Measurements from ENCODE around the gene SETBP1. TPM values are rescaled to one million over a fixed set of nuclear protein-coding genes. Genes with fewer than 3 reads are reported as not detected.

SETBP1 gene
- total RNA-seq, 1 experiment from 2014 or later: 0.23 TPM

DNA sequence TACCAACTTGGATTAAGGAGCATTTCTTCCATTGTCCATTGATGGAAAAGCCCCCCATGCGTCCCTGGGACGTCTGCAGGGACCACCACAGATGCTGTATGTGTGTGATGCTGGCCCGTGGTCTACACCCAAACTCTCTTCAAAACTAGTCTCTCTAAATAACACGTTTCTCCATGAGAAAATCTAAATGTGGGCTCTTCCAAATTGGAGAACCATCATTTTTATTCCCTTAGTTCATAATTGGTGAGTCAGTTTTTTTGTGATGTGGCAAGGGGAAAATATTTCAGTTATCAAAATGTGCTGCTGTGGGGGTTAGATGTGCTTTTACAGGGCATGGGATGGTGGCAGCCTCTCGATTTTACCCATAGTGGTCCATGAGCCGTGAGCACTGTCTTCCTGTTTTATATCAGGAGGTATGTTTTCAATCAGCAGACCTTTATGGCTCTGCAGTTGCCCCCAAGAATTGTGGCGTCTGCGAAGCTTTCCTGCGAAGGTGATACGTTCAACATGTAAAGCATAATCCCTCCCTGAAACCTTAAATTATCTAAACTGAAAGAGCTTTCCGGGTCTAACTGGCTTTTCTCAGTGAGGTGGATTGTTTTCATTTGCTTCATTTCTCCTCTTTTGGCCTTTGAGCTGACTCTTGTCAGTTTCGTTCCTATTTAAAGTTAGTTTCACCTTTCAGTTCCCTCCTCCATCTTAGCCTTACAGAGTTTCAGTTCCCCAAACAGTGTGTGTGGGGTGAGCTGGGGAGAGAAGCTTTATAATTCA lies 78.4 kb downstream of the SETBP1 start:
- in situ Hi-C loops (cut with HindIII; ENCODE audit: low pct_unique_long_range_greater_than_20kb, low sequenced_read_pairs): no loop called here
- Histone ChIP-seq H3K27ac (ENCODE audit: low read length) (no peak overlapping the region), H3K4me1 (ENCODE audit: control insufficient read depth, insufficient read depth, low read length) (no peaks in the 10 kb centered on the region), H3K36me3 (ENCODE audit: control insufficient read depth, insufficient read depth, low read length) (no peaks in the 10 kb centered on the region), H3K27me3 (ENCODE audit: control insufficient read depth, insufficient read depth, low read length) (no peaks in the 10 kb centered on the region), H3K4me3 (ENCODE audit: low read depth in 2 of 2, low read length in 2 of 2) (no peak overlapping the region), H3K9me3 (ENCODE audit: control insufficient read depth, insufficient read depth, low read depth, low read length) (no peaks in the 10 kb centered on the region)
- ChIA-PET CTCF (no interaction called here), POLR2A (no interaction called here)
- DNase-seq (ENCODE audit: low read depth, low spot score) (no peak), ATAC-seq (no peak)
- TF ChIP-seq SIN3A (IDR thresholded peaks at IDR 0.05; ENCODE audit: borderline replicate concordance, insufficient read depth, low read depth, low read length) (no peak), TCF7L2 (IDR thresholded peaks at IDR 0.05; ENCODE audit: low read depth, low read length) (no peak), POLR2AphosphoS5 (IDR thresholded peaks at IDR 0.05; ENCODE audit: low read depth, low read length) (no peak)
- TF ChIP-seq, protein P1, sequence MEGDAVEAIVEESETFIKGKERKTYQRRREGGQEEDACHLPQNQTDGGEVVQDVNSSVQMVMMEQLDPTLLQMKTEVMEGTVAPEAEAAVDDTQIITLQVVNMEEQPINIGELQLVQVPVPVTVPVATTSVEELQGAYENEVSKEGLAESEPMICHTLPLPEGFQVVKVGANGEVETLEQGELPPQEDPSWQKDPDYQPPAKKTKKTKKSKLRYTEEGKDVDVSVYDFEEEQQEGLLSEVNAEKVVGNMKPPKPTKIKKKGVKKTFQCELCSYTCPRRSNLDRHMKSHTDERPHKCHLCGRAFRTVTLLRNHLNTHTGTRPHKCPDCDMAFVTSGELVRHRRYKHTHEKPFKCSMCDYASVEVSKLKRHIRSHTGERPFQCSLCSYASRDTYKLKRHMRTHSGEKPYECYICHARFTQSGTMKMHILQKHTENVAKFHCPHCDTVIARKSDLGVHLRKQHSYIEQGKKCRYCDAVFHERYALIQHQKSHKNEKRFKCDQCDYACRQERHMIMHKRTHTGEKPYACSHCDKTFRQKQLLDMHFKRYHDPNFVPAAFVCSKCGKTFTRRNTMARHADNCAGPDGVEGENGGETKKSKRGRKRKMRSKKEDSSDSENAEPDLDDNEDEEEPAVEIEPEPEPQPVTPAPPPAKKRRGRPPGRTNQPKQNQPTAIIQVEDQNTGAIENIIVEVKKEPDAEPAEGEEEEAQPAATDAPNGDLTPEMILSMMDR (IDR thresholded peaks at IDR 0.05): no peak
- TF ChIP-seq, protein P2, sequence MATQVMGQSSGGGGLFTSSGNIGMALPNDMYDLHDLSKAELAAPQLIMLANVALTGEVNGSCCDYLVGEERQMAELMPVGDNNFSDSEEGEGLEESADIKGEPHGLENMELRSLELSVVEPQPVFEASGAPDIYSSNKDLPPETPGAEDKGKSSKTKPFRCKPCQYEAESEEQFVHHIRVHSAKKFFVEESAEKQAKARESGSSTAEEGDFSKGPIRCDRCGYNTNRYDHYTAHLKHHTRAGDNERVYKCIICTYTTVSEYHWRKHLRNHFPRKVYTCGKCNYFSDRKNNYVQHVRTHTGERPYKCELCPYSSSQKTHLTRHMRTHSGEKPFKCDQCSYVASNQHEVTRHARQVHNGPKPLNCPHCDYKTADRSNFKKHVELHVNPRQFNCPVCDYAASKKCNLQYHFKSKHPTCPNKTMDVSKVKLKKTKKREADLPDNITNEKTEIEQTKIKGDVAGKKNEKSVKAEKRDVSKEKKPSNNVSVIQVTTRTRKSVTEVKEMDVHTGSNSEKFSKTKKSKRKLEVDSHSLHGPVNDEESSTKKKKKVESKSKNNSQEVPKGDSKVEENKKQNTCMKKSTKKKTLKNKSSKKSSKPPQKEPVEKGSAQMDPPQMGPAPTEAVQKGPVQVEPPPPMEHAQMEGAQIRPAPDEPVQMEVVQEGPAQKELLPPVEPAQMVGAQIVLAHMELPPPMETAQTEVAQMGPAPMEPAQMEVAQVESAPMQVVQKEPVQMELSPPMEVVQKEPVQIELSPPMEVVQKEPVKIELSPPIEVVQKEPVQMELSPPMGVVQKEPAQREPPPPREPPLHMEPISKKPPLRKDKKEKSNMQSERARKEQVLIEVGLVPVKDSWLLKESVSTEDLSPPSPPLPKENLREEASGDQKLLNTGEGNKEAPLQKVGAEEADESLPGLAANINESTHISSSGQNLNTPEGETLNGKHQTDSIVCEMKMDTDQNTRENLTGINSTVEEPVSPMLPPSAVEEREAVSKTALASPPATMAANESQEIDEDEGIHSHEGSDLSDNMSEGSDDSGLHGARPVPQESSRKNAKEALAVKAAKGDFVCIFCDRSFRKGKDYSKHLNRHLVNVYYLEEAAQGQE (IDR thresholded peaks at IDR 0.05; ENCODE audit: insufficient read depth in 1 of 2, low read depth in 2 of 2, low read length in 1 of 2): no peak
- BruUV-seq (replicated peaks): no TSS peak
- intact Hi-C loops (cut with micrococcal nuclease; ENCODE audit: unreplicated experiment): no loop called here

DNA sequence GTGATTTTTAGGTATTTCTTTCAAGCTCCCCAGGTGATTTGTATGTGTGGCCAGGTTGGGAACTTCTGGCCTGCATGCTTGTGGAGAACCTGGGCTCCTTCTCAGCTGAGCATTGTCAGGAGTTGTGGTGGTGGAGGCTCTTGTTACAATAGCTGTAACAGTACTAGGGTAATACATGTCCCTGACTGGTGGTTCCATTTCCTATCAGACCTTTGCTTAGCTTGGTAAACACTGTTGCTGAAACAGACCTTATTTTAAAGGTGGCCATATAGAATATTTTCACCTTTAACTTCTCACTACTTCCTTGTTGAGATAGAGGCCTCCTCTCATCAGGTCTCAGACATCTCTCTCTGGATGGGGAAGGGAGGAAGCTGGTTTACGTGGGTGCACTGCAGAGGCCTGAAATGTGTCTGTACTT lies 79.2 kb downstream of the SETBP1 start:
- Histone ChIP-seq H3K27ac (ENCODE audit: low read length) (no peak overlapping the region), H3K36me3 (ENCODE audit: control insufficient read depth, insufficient read depth, low read length) (no peaks in the 10 kb centered on the region), H3K9me3 (ENCODE audit: control insufficient read depth, insufficient read depth, low read depth, low read length) (no peaks in the 10 kb centered on the region), H3K4me3 (ENCODE audit: low read depth in 2 of 2, low read length in 2 of 2) (no peak overlapping the region), H3K27me3 (ENCODE audit: control insufficient read depth, insufficient read depth, low read length) (no peaks in the 10 kb centered on the region), H3K4me1 (ENCODE audit: control insufficient read depth, insufficient read depth, low read length) (no peaks in the 10 kb centered on the region)
- intact Hi-C loops (cut with micrococcal nuclease; ENCODE audit: unreplicated experiment): no loop called here
- in situ Hi-C loops (cut with HindIII; ENCODE audit: low pct_unique_long_range_greater_than_20kb, low sequenced_read_pairs): no loop called here
- BruUV-seq (replicated peaks): no TSS peak
- CTCF ChIA-PET: no interaction called here
- POLR2A ChIA-PET: no interaction called here
- TF ChIP-seq POLR2AphosphoS5 (IDR thresholded peaks at IDR 0.05; ENCODE audit: low read depth, low read length) (no peak), TCF7L2 (IDR thresholded peaks at IDR 0.05; ENCODE audit: low read depth, low read length) (no peak), SIN3A (IDR thresholded peaks at IDR 0.05; ENCODE audit: borderline replicate concordance, insufficient read depth, low read depth, low read length) (no peak)
- TF ChIP-seq, protein P1 (IDR thresholded peaks at IDR 0.05): no peak
- TF ChIP-seq, protein P2 (IDR thresholded peaks at IDR 0.05; ENCODE audit: insufficient read depth in 1 of 2, low read depth in 2 of 2, low read length in 1 of 2): no peak
- DNase-seq (ENCODE audit: low read depth, low spot score): no peak
- no peak for ATAC-seq
